HG02973 (cell line): ENCODE results near the gene TMEM107.
"Not testable (repeated sequence)": the region's sequence is repeated elsewhere in the genome, so short reads cannot be mapped to it uniquely, and the experiment has no call there.

Source experiments
- ATAC-seq: cut with Tn5 transposase; IDR thresholded peaks from one replicate; pipeline ENCODE4 v1.9.1; 2021; ENCODE audit warnings: moderate library complexity; ENCODE audit not compliant: unreplicated experiment

Gene TMEM107

GRCh38 chr17:8189711-8190477 lies 13.7 kb upstream of the TMEM107 start, which contains the start of gene BORCS6:
Gene BORCS6, minus strand, starts transcription at chr17:8190180. Its CDS starts 40 bp downstream, at chr17:8190140.
- ATAC-seq, result peak; percentile 38

DNA sequence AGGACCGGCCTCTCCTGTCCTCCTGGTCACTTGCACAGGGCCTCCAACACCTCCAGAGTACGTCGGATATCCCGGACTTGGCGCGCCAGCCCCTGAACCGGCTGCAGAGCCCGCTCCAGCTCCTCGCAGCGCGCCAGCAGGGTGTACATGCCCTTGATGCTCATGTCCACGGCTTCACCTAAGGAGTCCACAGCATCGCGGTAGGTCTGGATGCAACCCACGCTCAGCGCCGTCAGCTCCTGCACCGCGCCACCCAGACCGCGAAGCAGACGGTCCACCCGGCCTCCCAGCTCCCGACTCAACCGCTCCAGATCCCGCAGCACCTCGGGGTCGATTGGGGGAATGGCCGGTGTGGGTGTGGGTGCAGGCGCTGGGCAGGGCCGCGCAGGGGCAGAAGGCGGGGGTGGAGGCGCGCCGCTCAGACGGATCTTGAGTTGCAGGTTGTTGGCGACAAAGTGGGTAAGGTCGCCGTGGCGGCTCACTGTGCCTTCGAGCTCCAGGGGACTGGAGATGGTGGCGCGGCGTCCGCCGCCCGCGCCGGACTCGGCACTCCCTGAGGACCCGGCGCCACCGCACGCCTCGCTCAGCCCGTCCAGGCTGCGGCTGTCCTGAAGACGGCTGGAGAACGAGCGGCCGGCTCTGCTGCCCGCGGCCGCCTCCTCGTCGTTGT lies 13.0 kb upstream of the TMEM107 start:
- ATAC-seq, result no peak

GRCh38 chr17:8188263-8188839 lies 12.2 kb upstream of the TMEM107 start:
- ATAC-seq, result no peak

- ATAC-seq, result peak; percentile 20
Observed at GRCh38 chr17:8187517-8188262, 11.5 kb upstream of the TMEM107 start.

DNA sequence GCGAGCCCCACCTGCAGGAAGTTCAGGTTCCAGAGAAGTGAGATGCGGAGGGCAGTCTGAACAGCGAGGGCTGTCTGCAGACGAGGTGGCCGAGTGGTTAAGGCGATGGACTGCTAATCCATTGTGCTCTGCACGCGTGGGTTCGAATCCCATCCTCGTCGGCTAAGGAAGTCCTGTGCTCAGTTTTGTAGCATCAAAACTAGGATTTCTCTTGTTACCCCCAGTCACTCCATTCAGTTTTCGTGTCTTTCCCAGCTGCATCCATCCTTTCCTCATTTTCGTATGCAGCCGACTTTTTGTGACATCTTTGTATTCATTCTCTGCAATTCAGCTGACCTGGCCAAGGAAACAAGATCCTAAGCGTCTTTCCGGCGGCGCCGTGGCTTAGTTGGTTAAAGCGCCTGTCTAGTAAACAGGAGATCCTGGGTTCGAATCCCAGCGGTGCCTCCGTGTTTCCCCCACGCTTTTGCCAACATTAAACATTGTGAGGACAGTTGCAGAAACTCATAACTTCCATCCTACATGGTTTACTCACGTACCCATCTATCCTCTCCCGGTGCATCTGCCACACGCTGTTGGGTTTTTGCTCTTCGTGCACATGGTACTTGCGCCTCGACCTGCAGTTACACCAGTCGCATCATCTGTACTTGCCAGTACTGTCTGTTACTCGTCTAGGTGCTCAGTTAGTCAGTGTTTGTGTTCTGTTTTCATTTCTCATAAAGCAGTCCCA lies 10.8 kb upstream of the TMEM107 start:
- peak; percentile 32 for ATAC-seq

DNA sequence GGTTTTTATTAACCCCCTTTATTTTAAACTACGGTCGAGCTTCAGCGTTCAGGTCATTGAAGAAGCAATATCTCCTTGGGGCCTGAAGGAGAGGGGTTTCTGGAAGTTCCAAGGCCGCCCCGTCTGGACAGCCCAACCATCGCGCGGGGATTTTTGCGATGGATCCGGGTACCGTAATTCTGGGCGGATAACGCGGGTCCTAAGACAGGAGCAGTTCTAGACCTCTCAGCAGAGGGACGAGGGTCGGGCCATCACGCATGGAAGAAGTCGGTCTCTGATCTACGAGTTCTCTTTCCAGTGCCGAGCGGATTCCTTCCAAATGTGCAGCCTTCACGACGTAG lies 10.2 kb upstream of the TMEM107 start:
- ATAC-seq, result no peak

GRCh38 chr17:8185582-8186445 lies 9.6 kb upstream of the TMEM107 start:
- peak; percentile 17 for ATAC-seq

DNA sequence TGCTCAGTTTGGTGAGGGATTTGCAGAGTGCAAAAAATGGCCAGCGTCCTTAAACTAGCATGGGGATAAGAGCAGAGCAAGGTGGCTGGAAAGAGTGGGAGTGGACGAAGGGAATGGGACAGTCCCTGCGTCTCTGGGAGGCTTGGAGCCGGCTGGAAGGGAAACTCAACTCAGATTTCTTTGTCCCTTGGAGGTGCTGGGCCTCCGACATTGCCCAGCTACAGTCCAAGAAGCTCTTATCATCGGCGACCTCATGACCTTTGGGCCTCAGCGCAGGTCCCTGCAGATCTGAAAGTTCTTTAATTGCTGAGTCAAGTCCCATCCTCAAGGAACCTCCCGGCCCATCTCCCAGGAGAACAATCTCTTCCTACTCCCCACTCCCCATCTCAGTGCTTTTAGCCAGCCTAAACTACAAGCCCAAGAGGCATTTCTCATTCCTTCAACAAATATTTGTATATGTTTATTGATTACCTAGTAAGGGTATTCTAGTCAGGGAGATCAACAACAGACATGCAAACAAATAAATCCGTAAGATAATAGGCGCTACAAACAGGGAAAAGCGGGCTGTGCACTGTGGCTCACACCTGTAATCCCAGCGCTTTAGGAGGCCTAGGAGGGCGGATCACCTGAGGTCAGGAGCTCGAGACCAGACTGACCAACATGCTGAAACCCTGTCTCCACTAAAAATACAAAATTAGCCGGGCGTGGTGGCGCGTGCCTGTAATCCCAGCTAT lies 985 bp upstream of the TMEM107 start:
- no peak for ATAC-seq

- peak; percentile 4 for ATAC-seq
Observed at GRCh38 chr17:8175795-8176196, 384 bp downstream of the TMEM107 start.

DNA sequence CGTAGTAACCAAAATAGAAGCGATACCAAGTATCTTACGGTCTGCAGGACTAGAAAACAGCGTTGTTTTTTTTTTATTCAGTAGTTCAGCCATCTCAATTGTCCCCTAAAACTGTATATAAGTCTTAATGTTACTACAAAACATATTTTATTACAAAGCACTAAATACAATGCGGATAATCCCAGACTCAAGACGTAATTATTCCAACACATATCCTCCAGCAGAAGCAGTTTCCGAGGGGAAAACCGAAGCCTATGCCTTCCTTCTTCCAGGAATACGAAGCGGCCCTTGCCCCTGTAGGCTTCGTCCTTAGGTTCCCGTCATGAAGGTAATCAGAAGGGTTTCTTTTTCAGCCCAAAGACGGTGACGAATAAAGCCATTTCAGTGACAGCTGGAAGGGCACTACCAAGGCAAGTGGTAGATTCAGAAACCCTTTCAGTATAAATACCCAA lies 2.3 kb downstream of the TMEM107 start:
- ATAC-seq, result no peak

- peak; percentile 61 for ATAC-seq
Observed at GRCh38 chr17:8173056-8173870, 2.9 kb downstream of the TMEM107 start.

DNA sequence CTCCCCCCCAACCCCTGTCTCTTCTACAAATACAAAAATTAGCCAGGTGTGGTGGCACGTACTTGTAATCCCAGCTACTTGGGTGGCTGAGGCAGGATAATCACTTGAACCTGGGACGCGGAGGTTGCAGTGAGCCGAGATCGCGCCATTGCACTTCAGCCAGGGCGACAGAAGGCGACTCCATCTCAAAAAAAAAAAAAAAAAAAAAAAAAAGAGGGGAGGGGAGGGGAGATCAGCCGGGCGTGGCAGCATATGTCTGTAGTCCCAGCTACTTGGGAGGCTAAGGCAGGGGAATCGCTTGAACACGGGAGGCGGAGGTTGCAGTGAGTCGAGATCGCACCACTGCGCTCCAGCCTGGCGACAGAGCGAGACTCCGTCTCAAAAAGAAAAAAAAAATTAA lies 6.0 kb downstream of the TMEM107 start:
- ATAC-seq, result not testable (repeated sequence)

DNA sequence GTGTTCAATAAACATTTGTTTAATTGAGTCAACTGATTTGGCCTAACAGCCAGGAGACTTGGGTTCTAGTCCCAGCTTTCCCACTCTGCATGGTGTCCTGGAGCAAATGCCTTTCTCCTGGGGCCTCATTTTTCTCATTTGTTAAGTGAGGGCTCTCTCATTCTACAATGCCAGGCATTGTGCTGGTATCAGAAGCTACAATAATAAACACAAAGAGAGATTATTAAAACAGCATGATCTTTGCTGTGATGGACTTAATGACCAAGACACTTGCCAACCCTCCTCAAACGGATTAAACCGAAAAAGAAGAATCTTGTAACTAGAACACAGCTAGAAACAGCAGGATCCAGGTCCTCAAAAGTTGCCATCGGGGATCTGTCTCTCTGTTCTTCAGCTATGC lies 8.7 kb downstream of the TMEM107 start:
- no peak for ATAC-seq

DNA sequence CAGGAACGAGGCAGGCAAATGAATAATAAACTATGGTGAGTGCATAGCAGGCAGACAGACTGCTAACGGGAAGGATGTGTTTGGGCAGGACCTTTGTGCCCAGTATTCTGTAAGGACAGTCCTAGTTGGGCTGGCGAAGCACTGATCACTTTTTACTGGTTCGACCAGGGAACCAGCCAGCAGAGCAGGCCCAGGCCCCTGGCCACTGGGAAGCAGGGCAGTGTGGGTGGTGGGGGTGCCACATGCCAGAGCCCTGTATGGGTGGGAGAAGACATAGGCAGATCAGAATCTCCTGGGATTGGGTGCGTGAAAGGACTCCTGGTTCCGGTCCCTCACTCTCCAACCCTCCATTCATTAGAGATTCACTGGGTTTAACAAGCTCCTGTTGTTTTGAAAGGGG lies 9.4 kb downstream of the TMEM107 start:
- no peak for ATAC-seq

DNA sequence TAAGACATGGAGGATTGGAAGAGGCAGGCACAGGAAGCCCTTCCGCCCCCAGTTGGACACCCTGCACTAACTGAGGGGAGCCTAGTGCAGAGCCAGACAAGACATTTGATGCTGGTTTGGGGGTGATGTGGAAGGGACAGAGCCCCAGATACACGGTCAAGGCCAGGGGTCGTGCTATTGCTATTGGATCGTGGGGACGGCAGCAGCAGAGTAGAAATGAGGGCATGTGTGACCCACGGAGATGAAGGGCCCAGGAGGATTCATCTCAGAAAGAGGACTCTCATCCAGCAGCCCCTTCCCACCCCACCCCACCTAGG lies 11.4 kb downstream of the TMEM107 start:
- no peak for ATAC-seq

DNA sequence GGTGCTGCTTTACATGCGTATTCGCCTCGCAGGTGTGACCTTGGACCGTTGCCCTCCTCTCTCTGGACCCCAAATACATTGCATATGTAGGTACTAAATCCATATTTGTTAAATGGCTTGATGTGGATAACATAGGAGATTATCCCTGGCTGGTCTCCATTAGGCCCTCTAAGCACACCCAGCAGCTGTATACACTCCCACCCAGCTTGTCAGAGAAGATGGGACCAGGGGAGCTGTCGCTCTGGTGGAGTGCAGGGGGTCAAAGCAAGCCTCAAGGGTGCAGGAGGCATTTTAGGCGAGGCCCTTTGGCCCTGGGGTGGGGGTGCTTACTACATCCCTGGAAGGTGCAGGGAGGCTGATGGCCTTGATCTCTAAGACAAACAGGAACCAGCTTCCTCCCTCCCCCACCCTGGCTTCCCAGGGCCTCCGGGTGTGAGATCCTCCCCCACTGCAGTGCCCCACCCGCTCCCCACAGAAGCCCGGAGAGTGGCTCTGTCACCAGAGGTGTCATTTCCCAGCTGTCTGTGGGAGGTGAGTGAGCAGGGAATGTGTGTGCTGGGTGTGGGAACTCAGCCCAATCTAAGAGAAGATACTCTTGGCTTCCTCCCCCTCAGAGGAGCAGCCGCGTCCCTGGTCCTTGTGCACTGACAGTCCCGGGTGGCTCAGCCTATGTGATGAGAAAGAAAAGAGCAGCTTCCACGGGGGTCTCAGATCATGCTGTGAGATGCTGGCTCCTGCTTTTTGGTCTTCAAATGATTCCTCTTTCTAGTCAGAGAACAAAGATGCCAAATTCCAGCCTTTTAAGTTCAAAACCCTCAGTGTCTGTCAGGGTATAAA lies 12.0 kb downstream of the TMEM107 start:
- no peak for ATAC-seq
